B cell (primary cell): ENCODE measurements around the gene DACH1. TPM values are rescaled to one million over a fixed set of nuclear protein-coding genes. Genes with fewer than 3 reads are reported as not detected.

ENCODE experiments used
- ATAC-seq: fragments of 200-7000 bp; cut with Tn5 transposase; one replicate; pipeline ENCODE4 v1.10.0; 2021; ENCODE audit warnings: low read depth, mild to moderate bottlenecking, moderate number of reproducible peaks, moderate library complexity
- CTCF ChIA-PET: fragments of 350-600 bp; sonication (Branson Sonifier 250); formaldehyde crosslinking; loops from one replicate; lab custom pipeline; 2021; ENCODE audit warnings: antibody characterized with exemption, inconsistent platforms; lab: Charles Lee
- POLR2A ChIA-PET: fragments of 350-600 bp; sonication (Branson Sonifier 250); formaldehyde crosslinking; loops from one replicate; lab custom pipeline; 2021; ENCODE audit warnings: antibody characterized with exemption; lab: Charles Lee
- DNase-seq: peaks from one replicate; pipeline ENCODE4 v3.0.0; 2013
- H2AFZ ChIP-seq: 2 replicates; pipeline ENCODE4 v1.6.1; 2012; ENCODE audit warnings: mild to moderate bottlenecking, low read depth, low read length; ENCODE audit not compliant: insufficient read depth, poor library complexity, severe bottlenecking
- H3K27ac ChIP-seq, 2 donors: 1 replicate in 1 of 2; 2 replicates in 1 of 2; pipeline ENCODE4 v1.5.1; 2012 to 2013; ENCODE audit warnings: low read length in 2 of 2, mild to moderate bottlenecking in 2 of 2, moderate library complexity in 1 of 2
- H3K27me3 ChIP-seq, 4 experiments: fragments of 200-600 bp in 1 of 4; sonication (generic) in 1 of 4; replicated peaks in 1 of 4; 1 replicate in 2 of 4; 2 replicates in 2 of 4; pipeline versions ENCODE4 v1.6.1 to v1.7.0; 2013 to 2016; ENCODE audit warnings: low read length in 3 of 4, mild to moderate bottlenecking in 2 of 4, mixed read lengths in 1 of 4, moderate library complexity in 1 of 4; ENCODE audit not compliant: insufficient read depth in 4 of 4, control insufficient read depth in 3 of 4; ENCODE audit errors: control extremely low read depth in 1 of 4
- H3K36me3 ChIP-seq, 2 experiments: replicated peaks in 1 of 2; 1 replicate in 1 of 2; 2 replicates in 1 of 2; pipeline versions ENCODE4 v1.6.1 to v1.7.1; 2013; ENCODE audit warnings: low read length in 1 of 2; ENCODE audit not compliant: insufficient read depth in 2 of 2, control insufficient read depth in 1 of 2; ENCODE audit errors: control extremely low read depth in 1 of 2, extremely low read depth in 1 of 2
- H3K4me1 ChIP-seq, 2 donors: fragments of 200-600 bp in 1 of 2; sonication (generic) in 1 of 2; 1 replicate in 1 of 2; 2 replicates in 1 of 2; pipeline versions ENCODE4 v1.5.1 to v1.6.1; 2013 to 2017; ENCODE audit warnings: low read length in 2 of 2; ENCODE audit not compliant: control insufficient read depth in 2 of 2, insufficient read depth in 2 of 2
- H3K4me2 ChIP-seq: replicated peaks from 2 replicates; pipeline ENCODE3; 2012; ENCODE audit warnings: mild to moderate bottlenecking, low read depth, low read length; ENCODE audit not compliant: poor library complexity, severe bottlenecking
- H3K4me3 ChIP-seq, 5 experiments: fragments of 200-600 bp in 1 of 5; sonication (generic) in 1 of 5; 1 replicate in 3 of 5; 2 replicates in 2 of 5; pipeline versions ENCODE4 v1.5.1 to v1.7.0; 2011 to 2016; ENCODE audit warnings: low read length in 4 of 5, mild to moderate bottlenecking in 4 of 5, low read depth in 2 of 5, control low read depth in 1 of 5, moderate library complexity in 1 of 5; ENCODE audit not compliant: insufficient read depth in 1 of 5; ENCODE audit errors: control extremely low read depth in 1 of 5, extremely low read depth in 1 of 5
- H3K79me2 ChIP-seq: fragments of 200-600 bp; sonication (generic); one replicate; pipeline ENCODE4 v1.6.0; 2016; ENCODE audit warnings: low read length; ENCODE audit not compliant: control insufficient read depth, insufficient read depth
- H3K9ac ChIP-seq: fragments of 200-600 bp; sonication (generic); 2 replicates; pipeline ENCODE4 v1.6.1; 2017; ENCODE audit warnings: mild to moderate bottlenecking, low read length, moderate library complexity
- H3K9me3 ChIP-seq, 3 donors: one replicate each; pipeline versions ENCODE4 v1.6.1 to v1.7.1; 2013; ENCODE audit warnings: low read length in 2 of 3; ENCODE audit not compliant: control insufficient read depth in 2 of 3, insufficient read depth in 1 of 3; ENCODE audit errors: control extremely low read depth in 1 of 3
- H4K20me1 ChIP-seq: 2 replicates; pipeline ENCODE4 v1.6.0; 2012; ENCODE audit warnings: mild to moderate bottlenecking, low read length; ENCODE audit not compliant: insufficient read depth, control insufficient read depth, poor library complexity, severe bottlenecking
- H3K27ac Mint-ChIP-seq: one replicate; pipeline ENCODE4 v1.8.0; 2021; ENCODE audit warnings: mixed read lengths
- H3K27me3 Mint-ChIP-seq: one replicate; pipeline ENCODE4 v1.8.0; 2021; ENCODE audit warnings: mixed read lengths
- H3K4me1 Mint-ChIP-seq: one replicate; pipeline ENCODE4 v1.8.0; 2021; ENCODE audit warnings: mixed read lengths
- H3K4me3 Mint-ChIP-seq: one replicate; pipeline ENCODE4 v1.8.0; 2021; ENCODE audit warnings: mixed read lengths
- H3K9me3 Mint-ChIP-seq: one replicate; pipeline ENCODE4 v1.8.0; 2022; ENCODE audit warnings: mixed read lengths; ENCODE audit not compliant: insufficient read depth
- CTCF ChIP-seq: fragments of 200-600 bp; IDR thresholded peaks from one replicate; pipeline ENCODE4 v1.8.0; 2022; ENCODE audit warnings: antibody characterized with exemption, mild to moderate bottlenecking
- EZH2 ChIP-seq: IDR thresholded peaks from 2 replicates; pipeline ENCODE4 v1.6.1; 2012; ENCODE audit warnings: borderline replicate concordance, low read depth, mild to moderate bottlenecking, moderate library complexity, low read length; ENCODE audit not compliant: insufficient read depth, poor library complexity, severe bottlenecking
- WGBS: methylation state at CpG from one replicate; pipeline ENCODE4 v1.1.5; 2013; ENCODE audit warnings: missing lambda C conversion rate; ENCODE audit not compliant: insufficient coverage; 5-methylcytosine and 5-hydroxymethylcytosine counted together
- intact Hi-C: fragments of 100-400 bp; cut with micrococcal nuclease; formaldehyde crosslinking; loops from one replicate; pipeline ENCODE4 v1.10.0; 2022
- polyA plus RNA-seq: library from polyadenylated mRNA; depleted of rRNA; stranded (reverse); fragments of >200 nt; gene quantifications from 2 replicates; pipeline ENCODE4 v1.2.3, GENCODE V29; 2012
- total RNA-seq, 2 donors: library from RNA; stranded (reverse); fragments of 120-200 nt in 1 of 2; gene quantifications; 1 replicate in 1 of 2; 2 replicates in 1 of 2; pipeline versions ENCODE4 v1.2.3 to v1.2.4, GENCODE V29; 2013 to 2022

Gene DACH1
- total and polyA plus RNA-seq, 2 donors (not counting 1 experiment from before 2014, with no cell fraction given), result not detected

DNA sequence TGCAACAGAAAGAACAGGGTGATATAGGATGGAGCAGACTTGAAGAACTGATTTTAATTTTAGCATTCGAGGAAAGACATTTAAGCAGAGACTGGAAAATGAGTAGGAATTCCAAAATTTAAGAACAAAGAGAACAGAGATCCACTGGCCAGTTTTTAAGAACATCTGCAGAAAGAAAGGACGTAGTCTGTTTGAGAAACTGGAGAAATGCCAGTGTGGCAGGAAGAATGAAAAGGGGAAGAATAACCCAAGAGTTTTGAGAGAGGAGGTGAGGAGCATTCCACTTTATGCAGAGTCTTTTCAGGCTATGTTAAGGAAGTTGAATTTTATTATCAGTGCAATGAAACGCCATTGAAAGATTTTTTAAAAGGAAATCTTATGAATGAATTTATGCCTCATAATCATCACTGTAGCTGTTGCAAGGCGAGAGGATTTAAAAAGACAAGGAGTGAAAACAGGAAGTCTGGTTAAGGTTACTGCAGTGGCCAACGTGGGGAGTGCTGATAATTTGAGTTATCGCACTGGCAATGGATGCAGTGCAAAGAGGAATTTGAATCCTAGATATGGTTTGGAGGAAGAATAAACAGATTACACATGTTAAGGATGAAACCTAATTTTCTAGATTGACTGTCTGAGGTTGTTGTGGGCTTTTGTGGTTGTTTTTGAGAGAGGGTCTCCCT, 253.8 kb downstream of the DACH1 start:
- peaks cover 11% of the 10 kb centered on the region for H3K4me1 Mint-ChIP-seq
- Histone ChIP-seq H4K20me1 (no peaks in the 10 kb centered on the region), H3K4me2 (no peak overlapping the region), H3K9ac (no peak overlapping the region), H3K9me3 (no peaks in the 10 kb centered on the region), H3K27me3 (no peaks in the 10 kb centered on the region), H3K4me3 (no peak overlapping the region), H3K27ac (no peak overlapping the region), H3K36me3 (no peaks in the 10 kb centered on the region), H2AFZ (no peak overlapping the region), H3K79me2 (no peaks in the 10 kb centered on the region), H3K4me1 (peaks cover 0 to 9% of the 10 kb centered on the region in 2 donors)
- no peak overlapping the region for H3K27ac Mint-ChIP-seq
- no peak overlapping the region for H3K4me3 Mint-ChIP-seq
- no peaks in the 10 kb centered on the region for H3K27me3 Mint-ChIP-seq
- POLR2A ChIA-PET, result no interaction called here
- no peaks in the 10 kb centered on the region for H3K9me3 Mint-ChIP-seq
- ATAC-seq, result no peak
- no peak for DNase-seq
- CTCF ChIA-PET, result no interaction called here
- TF ChIP-seq EZH2, result no peak
- TF ChIP-seq CTCF, result no peak
- intact Hi-C loops, result no loop called here
- WGBS, result 11% methylated on average over 5 of the region's 6 CpGs

DNA sequence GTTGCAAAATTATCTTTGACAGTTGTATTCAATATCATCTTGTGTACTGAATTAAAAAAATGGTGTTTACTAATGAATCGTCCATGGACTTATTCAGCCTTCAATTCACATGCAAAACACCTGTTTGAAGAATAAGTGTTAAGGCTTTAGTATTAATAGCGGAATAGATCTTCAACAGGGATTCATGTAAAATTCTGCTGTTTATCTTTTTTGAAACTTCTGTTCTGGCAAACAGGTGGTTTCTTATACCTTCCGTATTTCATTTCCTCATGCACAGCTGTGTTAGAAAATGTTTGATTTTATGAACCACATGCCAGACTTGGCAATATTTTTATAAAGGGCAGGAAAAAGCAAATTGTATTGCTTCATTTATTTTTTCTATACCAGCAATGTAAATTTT, 255.7 kb downstream of the DACH1 start:
- ChIA-PET CTCF (no interaction called here), POLR2A (no interaction called here)
- peak overlapping the region; percentile 40 for H2AFZ ChIP-seq
- Mint-ChIP-seq H3K27me3 (no peaks in the 10 kb centered on the region), H3K4me1 (peaks cover 11% of the 10 kb centered on the region), H3K4me3 (no peak overlapping the region), H3K9me3 (no peaks in the 10 kb centered on the region), H3K27ac (no peak overlapping the region)
- no CpG with 5 or more reads among the region's 3 CpGs for WGBS
- H3K4me1 ChIP-seq, result peaks cover 0 to 9% of the 10 kb centered on the region in 2 donors
- H3K4me3 ChIP-seq, result no peak overlapping the region
- no peaks in the 10 kb centered on the region for H4K20me1 ChIP-seq
- no peaks in the 10 kb centered on the region for H3K9me3 ChIP-seq
- no peak for TF ChIP-seq CTCF
- TF ChIP-seq EZH2, result no peak
- ATAC-seq (no peak), DNase-seq (no peak)
- H3K27me3 ChIP-seq, result no peaks in the 10 kb centered on the region
- H3K27ac ChIP-seq, result peak overlapping the region in 1 of 2 donors; percentile 5
- peak overlapping the region; percentile 29 for H3K9ac ChIP-seq
- no peaks in the 10 kb centered on the region for H3K79me2 ChIP-seq
- peak overlapping the region; percentile 17 for H3K4me2 ChIP-seq
- intact Hi-C loops, result no loop called here
- H3K36me3 ChIP-seq, result no peaks in the 10 kb centered on the region
